ENCODE measurements around the gene ZCCHC24.

Gene ZCCHC24

DNA sequence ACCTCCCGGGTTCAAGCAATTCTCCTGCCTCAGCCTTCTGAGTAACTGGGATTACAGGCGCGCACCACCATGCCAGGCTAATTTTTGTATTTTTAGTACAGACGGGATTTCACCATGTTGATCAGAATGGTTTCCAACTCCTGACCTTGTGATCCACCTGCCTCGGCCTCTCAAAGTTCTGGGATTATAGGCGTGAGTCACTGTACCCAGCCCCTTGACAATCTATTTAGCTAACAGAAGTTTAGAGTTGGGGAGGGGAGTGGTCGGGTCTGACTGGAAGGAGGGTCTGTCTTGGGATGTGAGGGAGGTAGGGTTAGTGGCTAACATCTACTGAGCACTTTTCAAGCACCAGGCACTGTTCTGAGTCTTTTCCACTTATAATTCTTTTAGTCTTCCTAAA is 27.0 kb upstream of the ZCCHC24 start:
- Histone ChIP-seq H3K9me3 (ENCODE audit: control insufficient read depth, insufficient read depth, low read length) (no peaks in the 10 kb centered on the region), H3K27me3 (ENCODE audit: control insufficient read depth, insufficient read depth, low read length) (no peaks in the 10 kb centered on the region; the same call in 1 of the 2 replicates), H3K4me1 (ENCODE audit: control insufficient read depth, insufficient read depth, low read length) (no peaks in the 10 kb centered on the region), H3K36me3 (ENCODE audit: control insufficient read depth, insufficient read depth, low read length) (no peaks in the 10 kb centered on the region), H3K9ac (ENCODE audit: low read depth, low read length) (no peak overlapping the region), H3K27ac (ENCODE audit: low read depth, low read length) (no peak overlapping the region), H3K4me3 (ENCODE audit: low read depth, low read length) (no peak overlapping the region)

DNA sequence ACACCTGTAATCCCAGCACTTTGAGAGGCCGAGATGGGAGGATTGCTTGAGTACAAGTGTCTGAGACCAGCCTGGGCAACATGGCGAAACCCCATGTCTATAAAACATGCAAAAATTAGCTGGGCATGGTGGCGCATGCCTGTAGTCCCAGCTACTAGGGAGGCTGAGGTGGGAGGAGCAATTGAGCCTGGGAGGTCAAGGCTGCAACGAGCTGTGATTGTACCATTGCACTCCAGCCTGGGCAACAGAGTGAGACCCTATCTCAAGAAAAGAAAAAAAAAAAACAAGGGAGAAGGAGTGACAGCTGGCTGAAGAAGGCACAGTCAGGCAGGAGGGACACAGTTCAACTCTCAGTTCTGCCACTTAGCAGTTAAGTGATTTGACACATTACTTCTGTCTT is 26.4 kb upstream of the ZCCHC24 start:
- no peak overlapping the region for H3K4me3 ChIP-seq (ENCODE audit: low read depth, low read length)
- no peak overlapping the region for H3K9ac ChIP-seq (ENCODE audit: low read depth, low read length)
- H3K4me1 ChIP-seq (ENCODE audit: control insufficient read depth, insufficient read depth, low read length), result no peaks in the 10 kb centered on the region
- no peaks in the 10 kb centered on the region for H3K36me3 ChIP-seq (ENCODE audit: control insufficient read depth, insufficient read depth, low read length)
- no peaks in the 10 kb centered on the region for H3K9me3 ChIP-seq (ENCODE audit: control insufficient read depth, insufficient read depth, low read length)
- no peak overlapping the region for H3K27ac ChIP-seq (ENCODE audit: low read depth, low read length)
- no peaks in the 10 kb centered on the region; the same call in 1 of the 2 replicates for H3K27me3 ChIP-seq (ENCODE audit: control insufficient read depth, insufficient read depth, low read length)

DNA sequence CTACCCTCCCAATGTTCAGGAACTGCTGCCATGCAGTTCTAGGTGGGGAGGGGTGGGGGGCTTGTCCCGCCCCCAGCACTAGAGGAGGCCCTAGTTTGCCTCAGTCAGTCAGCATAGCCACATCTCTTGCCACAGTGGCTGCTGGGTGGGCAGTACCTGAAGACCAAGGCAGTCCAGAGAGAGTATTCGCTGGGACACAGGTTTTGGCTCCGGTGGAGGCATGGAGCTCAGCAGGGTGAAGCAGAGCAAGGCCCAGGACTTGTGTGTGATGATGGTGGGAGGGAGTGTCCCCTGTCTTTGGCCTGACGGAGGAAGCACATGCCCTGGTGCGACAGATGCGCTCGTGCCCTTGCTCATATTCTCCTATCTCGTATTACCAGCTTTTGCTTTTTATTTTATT is 24.7 kb upstream of the ZCCHC24 start:
- Histone ChIP-seq H3K4me1 (ENCODE audit: control insufficient read depth, insufficient read depth, low read length) (no peaks in the 10 kb centered on the region), H3K9me3 (ENCODE audit: control insufficient read depth, insufficient read depth, low read length) (no peaks in the 10 kb centered on the region), H3K4me3 (ENCODE audit: low read depth, low read length) (no peak overlapping the region), H3K36me3 (ENCODE audit: control insufficient read depth, insufficient read depth, low read length) (no peaks in the 10 kb centered on the region), H3K9ac (ENCODE audit: low read depth, low read length) (no peak overlapping the region), H3K27me3 (ENCODE audit: control insufficient read depth, insufficient read depth, low read length) (no peaks in the 10 kb centered on the region; the same call in 1 of the 2 replicates), H3K27ac (ENCODE audit: low read depth, low read length) (no peak overlapping the region)

DNA sequence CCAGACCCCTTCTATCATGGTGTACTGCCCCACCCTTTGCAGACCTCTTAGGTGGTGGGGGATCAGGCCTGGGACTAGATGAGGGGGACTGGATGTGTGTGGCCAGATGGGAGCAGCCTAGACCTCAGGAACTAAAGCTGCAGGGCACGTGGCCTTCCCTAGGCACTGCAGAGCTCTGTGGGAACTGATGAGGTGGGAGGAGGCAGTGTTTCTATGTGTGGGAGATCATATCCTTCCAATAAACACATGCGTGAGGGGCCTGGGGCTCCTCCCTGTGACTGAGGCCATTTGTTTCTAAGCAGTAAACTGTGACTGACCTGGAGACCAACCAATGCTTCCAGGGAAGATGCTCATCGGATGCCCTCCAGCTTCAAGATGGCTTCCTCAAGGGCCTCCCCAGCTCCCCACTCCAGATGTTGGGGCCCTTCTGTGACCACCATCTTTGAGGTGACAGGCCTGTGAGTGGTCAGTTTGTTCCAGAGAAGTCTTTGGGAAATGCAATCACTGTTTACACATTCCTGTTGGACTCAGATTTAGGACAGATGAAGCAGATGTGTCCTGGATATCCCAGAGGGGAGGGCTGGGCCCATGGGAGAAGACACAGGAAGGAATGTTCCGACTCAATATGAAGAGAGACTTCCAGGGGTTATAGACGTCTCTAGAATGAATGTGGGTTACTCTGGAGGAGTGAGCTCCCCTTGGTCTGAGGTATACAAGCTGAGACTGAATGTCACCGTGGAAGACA is 23.6 kb upstream of the ZCCHC24 start:
- H3K9me3 ChIP-seq (ENCODE audit: control insufficient read depth, insufficient read depth, low read length), result no peaks in the 10 kb centered on the region

DNA sequence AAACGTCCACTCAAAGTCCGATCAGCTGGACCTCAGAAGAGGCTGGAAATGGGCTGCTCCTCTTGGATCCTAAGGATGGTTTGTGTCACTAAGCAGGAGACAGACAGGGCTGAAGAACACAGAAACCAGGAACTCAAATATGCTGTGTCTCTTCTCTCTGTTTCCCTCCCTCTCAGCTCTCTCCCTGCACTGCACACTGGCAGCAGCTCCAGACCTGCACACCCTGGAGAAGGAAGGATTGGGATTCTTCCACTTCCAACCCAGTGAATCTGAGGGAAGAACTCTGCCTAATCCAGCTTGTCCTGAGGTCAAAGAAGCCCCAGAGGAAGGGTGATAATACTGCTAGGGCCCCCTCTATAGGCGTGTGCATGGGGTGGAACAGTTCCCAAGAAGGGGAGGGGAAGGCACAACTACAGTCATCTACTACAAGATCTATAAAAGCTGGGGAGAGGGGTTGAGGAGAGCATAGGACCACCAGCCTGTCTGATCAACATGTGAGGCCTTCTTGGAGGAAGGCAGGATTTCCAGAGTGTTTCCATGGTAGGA is 22.7 kb upstream of the ZCCHC24 start:
- no peaks in the 10 kb centered on the region for H3K36me3 ChIP-seq (ENCODE audit: control insufficient read depth, insufficient read depth, low read length)
- H3K4me3 ChIP-seq (ENCODE audit: low read depth, low read length), result no peak overlapping the region
- no peaks in the 10 kb centered on the region for H3K4me1 ChIP-seq (ENCODE audit: control insufficient read depth, insufficient read depth, low read length)
- no peak overlapping the region for H3K9ac ChIP-seq (ENCODE audit: low read depth, low read length)
- no peak overlapping the region for H3K27ac ChIP-seq (ENCODE audit: low read depth, low read length)
- H3K27me3 ChIP-seq (ENCODE audit: control insufficient read depth, insufficient read depth, low read length), result no peaks in the 10 kb centered on the region; the same call in 1 of the 2 replicates
- H3K9me3 ChIP-seq (ENCODE audit: control insufficient read depth, insufficient read depth, low read length), result no peaks in the 10 kb centered on the region

More for the DNA sequence above, 23.6 kb upstream of the ZCCHC24 start:
- Histone ChIP-seq H3K36me3 (ENCODE audit: control insufficient read depth, insufficient read depth, low read length) (no peaks in the 10 kb centered on the region), H3K9ac (ENCODE audit: low read depth, low read length) (no peak overlapping the region), H3K4me1 (ENCODE audit: control insufficient read depth, insufficient read depth, low read length) (no peaks in the 10 kb centered on the region), H3K4me3 (ENCODE audit: low read depth, low read length) (no peak overlapping the region), H3K27me3 (ENCODE audit: control insufficient read depth, insufficient read depth, low read length) (no peaks in the 10 kb centered on the region; the same call in 1 of the 2 replicates), H3K27ac (ENCODE audit: low read depth, low read length) (no peak overlapping the region)

DNA sequence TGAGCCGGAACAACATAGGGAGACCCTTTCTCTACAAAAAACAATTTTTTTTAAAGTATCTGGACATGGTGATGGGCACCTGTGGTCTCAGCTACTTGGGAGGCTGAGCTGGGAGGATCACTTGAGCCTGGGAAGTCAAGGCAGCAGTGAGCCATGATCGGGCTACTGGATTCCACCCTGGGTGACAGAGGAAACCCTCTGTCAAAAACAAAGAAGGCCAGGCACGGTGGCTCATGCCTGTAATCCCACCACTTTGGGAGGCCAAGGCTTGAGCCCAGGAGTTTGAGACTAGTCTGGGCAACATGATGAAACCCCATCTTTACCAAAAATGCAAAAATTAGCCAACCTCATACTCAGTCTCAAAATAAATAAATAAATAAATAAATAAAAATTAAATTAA is 19.9 kb upstream of the ZCCHC24 start:
- no peak overlapping the region for H3K27ac ChIP-seq (ENCODE audit: low read depth, low read length)

DNA sequence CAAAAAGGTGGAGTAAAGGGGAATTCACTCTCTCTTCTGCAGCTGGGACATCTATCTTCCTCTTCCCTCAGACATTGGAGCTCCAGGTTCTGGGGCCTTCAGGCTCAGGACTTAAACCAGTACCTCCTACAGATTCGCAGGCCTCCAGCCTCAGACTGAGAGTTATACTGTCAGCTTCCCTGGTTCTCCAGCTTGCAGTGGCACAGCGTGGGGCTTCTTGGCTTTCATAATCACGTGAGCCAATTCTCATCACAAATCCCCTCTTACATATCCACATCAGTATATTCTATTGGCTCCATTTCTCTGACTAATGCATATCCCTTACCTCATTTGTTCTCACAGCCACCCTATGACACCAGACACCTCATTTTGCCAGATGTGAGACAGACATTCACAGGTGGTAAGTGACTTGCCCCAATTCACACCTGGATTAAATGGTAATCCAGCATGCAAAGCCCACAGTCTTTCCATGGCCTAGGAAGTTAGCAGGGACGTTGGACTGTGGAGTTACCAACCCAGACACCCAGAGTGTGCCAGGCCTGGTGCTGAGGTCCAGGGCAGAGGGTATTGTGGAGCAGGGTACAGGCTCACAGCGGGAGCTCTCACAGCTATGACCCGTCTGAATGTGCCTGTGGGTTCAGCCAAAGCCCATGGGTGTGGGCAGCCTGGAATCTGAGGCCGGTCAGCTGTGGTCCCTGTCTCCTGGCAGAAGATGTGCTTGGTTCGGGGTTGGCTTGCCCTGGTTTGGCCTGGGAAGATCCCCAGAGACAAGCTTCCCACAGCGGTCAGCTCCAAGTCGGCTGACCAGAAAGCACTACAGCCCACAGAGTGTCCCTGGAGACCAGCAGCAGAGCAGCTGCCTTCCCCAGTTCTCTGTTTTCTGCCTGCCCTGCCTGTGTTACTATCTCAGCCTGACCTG is 18.4 kb upstream of the ZCCHC24 start:
- no peaks in the 10 kb centered on the region for H3K36me3 ChIP-seq (ENCODE audit: control insufficient read depth, insufficient read depth, low read length)
- H3K4me3 ChIP-seq (ENCODE audit: low read depth, low read length), result no peak overlapping the region
- H3K27me3 ChIP-seq (ENCODE audit: control insufficient read depth, insufficient read depth, low read length), result no peaks in the 10 kb centered on the region
- H3K9me3 ChIP-seq (ENCODE audit: control insufficient read depth, insufficient read depth, low read length), result no peaks in the 10 kb centered on the region
- no peak overlapping the region for H3K27ac ChIP-seq (ENCODE audit: low read depth, low read length)
- H3K4me1 ChIP-seq (ENCODE audit: control insufficient read depth, insufficient read depth, low read length), result no peaks in the 10 kb centered on the region
- H3K9ac ChIP-seq (ENCODE audit: low read depth, low read length), result no peak overlapping the region

More for the DNA sequence above, 19.9 kb upstream of the ZCCHC24 start:
- H3K9ac ChIP-seq (ENCODE audit: low read depth, low read length), result no peak overlapping the region
- H3K9me3 ChIP-seq (ENCODE audit: control insufficient read depth, insufficient read depth, low read length), result no peaks in the 10 kb centered on the region
- no peaks in the 10 kb centered on the region for H3K4me1 ChIP-seq (ENCODE audit: control insufficient read depth, insufficient read depth, low read length)
- no peak overlapping the region for H3K4me3 ChIP-seq (ENCODE audit: low read depth, low read length)
- no peaks in the 10 kb centered on the region for H3K27me3 ChIP-seq (ENCODE audit: control insufficient read depth, insufficient read depth, low read length)
- H3K36me3 ChIP-seq (ENCODE audit: control insufficient read depth, insufficient read depth, low read length), result no peaks in the 10 kb centered on the region

DNA sequence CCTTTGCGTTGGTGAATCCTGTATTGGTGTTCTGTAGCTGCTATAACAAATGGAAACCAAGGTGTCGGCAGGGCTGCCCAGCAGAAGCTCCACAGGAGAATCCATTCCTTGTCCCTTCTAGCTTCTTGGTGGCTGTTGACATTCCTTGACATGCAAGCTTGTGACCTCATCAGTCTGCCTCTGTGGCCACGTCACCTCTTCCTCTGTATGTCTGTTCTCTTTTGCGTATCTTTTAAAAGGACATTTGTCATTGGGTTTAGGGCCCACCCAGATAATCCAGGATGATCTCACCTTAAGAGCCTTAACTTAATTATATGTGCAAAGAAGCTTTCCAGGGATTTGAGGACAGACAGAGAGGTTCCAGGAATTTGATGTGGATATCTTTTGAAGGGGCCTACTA is 15.3 kb upstream of the ZCCHC24 start:
- Histone ChIP-seq H3K9me3 (ENCODE audit: control insufficient read depth, insufficient read depth, low read length) (no peaks in the 10 kb centered on the region), H3K9ac (ENCODE audit: low read depth, low read length) (no peak overlapping the region), H3K4me3 (ENCODE audit: low read depth, low read length) (no peak overlapping the region), H3K27me3 (ENCODE audit: control insufficient read depth, insufficient read depth, low read length) (no peaks in the 10 kb centered on the region), H3K4me1 (ENCODE audit: control insufficient read depth, insufficient read depth, low read length) (no peaks in the 10 kb centered on the region), H3K36me3 (ENCODE audit: control insufficient read depth, insufficient read depth, low read length) (no peaks in the 10 kb centered on the region), H3K27ac (ENCODE audit: low read depth, low read length) (no peak overlapping the region)

DNA sequence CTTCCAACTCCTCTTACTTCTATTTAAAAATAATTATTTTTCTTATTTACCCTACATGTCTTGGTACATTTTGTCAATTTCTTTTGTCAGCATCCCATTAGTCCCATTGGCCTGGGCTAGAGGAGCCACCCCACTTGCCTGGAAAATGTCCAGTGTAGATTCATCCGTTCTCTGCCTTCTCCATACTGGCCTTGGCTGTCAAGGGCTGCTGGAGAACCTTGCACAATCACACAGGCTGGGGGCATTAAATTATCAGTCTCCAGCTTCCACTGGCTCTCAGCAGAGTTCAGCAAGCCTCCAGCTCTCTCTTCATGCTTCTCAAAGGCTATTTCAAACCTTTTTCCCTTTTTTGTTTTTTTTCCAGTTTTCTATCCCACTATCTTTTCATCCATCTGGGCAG is 13.8 kb upstream of the ZCCHC24 start:
- H3K36me3 ChIP-seq (ENCODE audit: control insufficient read depth, insufficient read depth, low read length), result no peaks in the 10 kb centered on the region
- H3K4me3 ChIP-seq (ENCODE audit: low read depth, low read length), result no peak overlapping the region
- H3K4me1 ChIP-seq (ENCODE audit: control insufficient read depth, insufficient read depth, low read length), result no peaks in the 10 kb centered on the region
- H3K9ac ChIP-seq (ENCODE audit: low read depth, low read length), result no peak overlapping the region
- no peaks in the 10 kb centered on the region for H3K9me3 ChIP-seq (ENCODE audit: control insufficient read depth, insufficient read depth, low read length)
- H3K27me3 ChIP-seq (ENCODE audit: control insufficient read depth, insufficient read depth, low read length), result no peaks in the 10 kb centered on the region; the same call in 1 of the 2 replicates
- H3K27ac ChIP-seq (ENCODE audit: low read depth, low read length), result no peak overlapping the region

DNA sequence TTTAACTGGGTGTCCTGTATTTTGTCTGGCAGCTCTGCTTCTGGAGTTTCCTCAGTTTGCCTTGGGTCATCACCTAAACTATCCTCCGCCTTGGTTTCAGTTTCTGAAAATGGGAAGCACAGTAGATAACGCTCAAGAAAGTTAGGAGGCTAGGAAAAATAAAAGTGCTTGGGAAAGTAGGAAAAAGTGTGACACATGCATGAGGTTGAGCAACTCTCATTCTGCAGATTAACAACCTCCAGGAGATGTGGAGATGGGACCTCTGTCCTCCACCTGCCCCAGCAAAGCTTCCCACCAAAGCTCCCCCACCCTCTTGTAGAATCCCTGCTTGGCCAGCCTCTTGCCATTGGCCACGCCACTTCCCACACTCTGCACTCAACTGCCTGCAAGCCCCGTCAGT is 13.1 kb upstream of the ZCCHC24 start:
- no peak overlapping the region for H3K9ac ChIP-seq (ENCODE audit: low read depth, low read length)
- H3K27ac ChIP-seq (ENCODE audit: low read depth, low read length), result no peak overlapping the region
- no peaks in the 10 kb centered on the region; the same call in 1 of the 2 replicates for H3K27me3 ChIP-seq (ENCODE audit: control insufficient read depth, insufficient read depth, low read length)
- no peaks in the 10 kb centered on the region for H3K9me3 ChIP-seq (ENCODE audit: control insufficient read depth, insufficient read depth, low read length)
- no peaks in the 10 kb centered on the region for H3K36me3 ChIP-seq (ENCODE audit: control insufficient read depth, insufficient read depth, low read length)
- H3K4me3 ChIP-seq (ENCODE audit: low read depth, low read length), result no peak overlapping the region
- H3K4me1 ChIP-seq (ENCODE audit: control insufficient read depth, insufficient read depth, low read length), result no peaks in the 10 kb centered on the region

Data from HUES48 (cell line).